K562 (cell line): ENCODE measurements around the gene ITPA. TPM values are rescaled to one million over a fixed set of nuclear protein-coding genes. Genes with fewer than 3 reads are reported as not detected.

ENCODE experiments used
- BHLHE40 ChIP-seq: IDR thresholded peaks from 2 replicates; pipeline ENCODE4 v1.6.1; 2011; ENCODE audit warnings: low read length, improper control_type of control experiment
- CREBBP ChIP-seq: IDR thresholded peaks from one replicate; pipeline ENCODE4 v1.6.1; 2012; ENCODE audit warnings: low read depth, mild to moderate bottlenecking, control low read depth, inconsistent platforms, low read length
- DPF2 ChIP-seq: fragments of 450-650 bp; IDR thresholded peaks from 2 replicates; pipeline ENCODE4 v1.6.1; 2016
- ETV6 ChIP-seq, 3 experiments: fragments of 150-350 bp in 1 of 3; sonication (generic) in 1 of 3; formaldehyde crosslinking in 1 of 3; IDR thresholded peaks; 2 replicates each; pipeline versions ENCODE4 v1.6.1 to v1.8.0; 2014 to 2022; ENCODE audit warnings: borderline replicate concordance in 2 of 3, low read depth in 2 of 3, antibody characterized with exemption in 1 of 3, low read length in 1 of 3, mild to moderate bottlenecking in 1 of 3, missing genetic modification reagents in 1 of 3
- FOSL1 ChIP-seq: fragments of 200-800 bp; sonication (Bioruptor generic); conservative IDR thresholded peaks from 2 replicates; pipeline ENCODE4 v1.6.1; 2016; ENCODE audit warnings: missing genetic modification characterization, missing compliant biosample characterization
- FOXA3 ChIP-seq, 2 experiments: fragments of 450-650 bp in 1 of 2; sonication (generic) in 1 of 2; formaldehyde crosslinking; IDR thresholded peaks in 1 of 2; conservative IDR thresholded peaks in 1 of 2; 2 replicates each; pipeline versions ENCODE4 v1.4.0 to v1.8.0; 2020 to 2022; ENCODE audit warnings: mild to moderate bottlenecking in 2 of 2, missing genetic modification reagents in 1 of 2
- LCOR ChIP-seq: sonication (generic); formaldehyde crosslinking; IDR thresholded peaks from 2 replicates; pipeline ENCODE4 v1.8.0; 2022; ENCODE audit warnings: mild to moderate bottlenecking, missing genetic modification reagents
- MAFK ChIP-seq: IDR thresholded peaks from 2 replicates; pipeline ENCODE4 v1.6.1; 2011; ENCODE audit warnings: low read length, improper control_type of control experiment
- NR3C1 ChIP-seq: sonication (generic); formaldehyde crosslinking; IDR thresholded peaks from 2 replicates; pipeline ENCODE4 v1.8.1; 2022; ENCODE audit warnings: missing genetic modification reagents
- TFAM ChIP-seq: fragments of 250-450 bp; sonication (Bioruptor Pico); conservative IDR thresholded peaks from 2 replicates; pipeline ENCODE4 v1.5.0; 2021; ENCODE audit warnings: mild to moderate bottlenecking, moderate library complexity
- ZKSCAN8 ChIP-seq: fragments of 200-800 bp; sonication (Bioruptor generic); IDR thresholded peaks from 2 replicates; pipeline ENCODE4 v1.6.1; 2016; ENCODE audit warnings: missing genetic modification characterization, missing compliant biosample characterization
- ZNF57 ChIP-seq: fragments of 450-650 bp; formaldehyde crosslinking; IDR thresholded peaks from 2 replicates; pipeline ENCODE4 v1.4.0; 2020; ENCODE audit warnings: mild to moderate bottlenecking, moderate library complexity
- polyA plus RNA-seq, 8 experiments: library from polyadenylated mRNA; depleted of rRNA in 4 of 8; stranded (reverse) in 5 of 8; unstranded in 3 of 8; fragments of >200 nt; fragmentation: Nextera tagmentation in 2 of 8; fragmentation: Illumina TruSeq in 1 of 8; extraction: Ambion mirVana in 2 of 8; extraction: Trizol in 1 of 8; gene quantifications; 2 replicates each; pipeline versions ENCODE4 v1.2.1 to v1.2.3, GENCODE V29; 2011 to 2014; ENCODE audit warnings: inconsistent platforms in 1 of 8, missing spikeins in 1 of 8
- total RNA-seq, 7 experiments: library from RNA; depleted of rRNA in 6 of 7; stranded (reverse); fragments of >200 nt in 6 of 7; fragmentation: Illumina TruSeq in 2 of 7; extraction: Trizol in 2 of 7; gene quantifications; 2 replicates each; pipeline versions ENCODE4 v1.2.1 to v1.2.3, GENCODE V29; 2011 to 2021; ENCODE audit warnings: low replicate concordance in 1 of 7
- TF ChIP-seq, protein P1 (sequence below): fragments of 250-450 bp; sonication (Bioruptor Pico); IDR thresholded peaks from 2 replicates; pipeline ENCODE4 v1.4.0; 2020; ENCODE audit warnings: mild to moderate bottlenecking, moderate library complexity
- TF ChIP-seq, protein P2 (sequence below), 2 experiments: fragments of 200-800 bp in 1 of 2; sonication (Bioruptor generic) in 1 of 2; sonication (generic) in 1 of 2; formaldehyde crosslinking in 1 of 2; IDR thresholded peaks in 1 of 2; conservative IDR thresholded peaks in 1 of 2; 2 replicates each; pipeline versions ENCODE4 v1.5.0 to v1.6.1; 2016 to 2020; ENCODE audit warnings: missing compliant biosample characterization in 1 of 2, missing genetic modification characterization in 1 of 2, missing genetic modification reagents in 1 of 2
- TF ChIP-seq, protein P3 (sequence below): fragments of 250-450 bp; sonication (Bioruptor Pico); IDR thresholded peaks from 2 replicates; pipeline ENCODE4 v1.5.0; 2022; ENCODE audit warnings: mild to moderate bottlenecking
- TF ChIP-seq, protein P4 (sequence below): fragments of 250-450 bp; sonication (Bioruptor Pico); IDR thresholded peaks from 2 replicates; pipeline ENCODE4 v1.4.0; 2020; ENCODE audit warnings: mild to moderate bottlenecking, moderate library complexity, borderline replicate concordance

The ITPA gene
- total and polyA plus RNA-seq, 9 of the 15 experiments (the other 6 are each of a cell fraction or from before 2014, with no cell fraction given) = 5.0 to 79.7 (median 36.7) TPM

DNA sequence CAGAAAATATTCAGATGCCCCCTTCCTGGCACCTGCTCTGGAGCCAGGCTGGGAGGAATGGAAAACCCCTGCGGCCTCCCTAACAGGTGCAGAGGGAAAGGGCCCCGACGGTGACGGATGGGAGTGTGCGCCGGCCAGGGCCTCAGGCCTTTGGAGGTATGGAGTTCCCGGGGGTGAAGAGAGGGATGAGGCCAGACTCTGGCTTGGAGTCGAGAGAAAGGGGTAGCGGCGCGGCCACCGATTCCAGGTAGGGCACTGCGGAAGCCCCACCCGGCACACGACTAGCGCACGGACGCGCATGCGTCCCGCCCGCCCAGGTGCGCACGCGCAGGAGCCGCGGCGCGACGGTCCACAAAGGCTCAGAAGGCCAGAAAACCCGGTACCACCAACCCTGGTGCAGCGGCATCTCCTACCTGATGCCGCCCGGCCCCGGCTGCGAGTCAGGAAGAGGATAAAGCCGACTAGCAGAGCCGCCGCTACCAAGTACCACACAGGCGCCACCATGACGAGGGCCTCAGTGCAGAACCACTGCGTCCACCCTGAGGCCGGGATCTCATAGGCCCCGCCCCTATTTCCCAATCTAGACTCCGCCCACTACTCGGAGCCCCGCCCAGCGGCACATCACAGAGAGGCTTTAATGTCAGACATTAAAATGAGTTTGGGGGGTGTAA, 5.0 kb upstream of the ITPA start, which contains the start of gene DDRGK1 (continued):
- TF ChIP-seq, protein P1, sequence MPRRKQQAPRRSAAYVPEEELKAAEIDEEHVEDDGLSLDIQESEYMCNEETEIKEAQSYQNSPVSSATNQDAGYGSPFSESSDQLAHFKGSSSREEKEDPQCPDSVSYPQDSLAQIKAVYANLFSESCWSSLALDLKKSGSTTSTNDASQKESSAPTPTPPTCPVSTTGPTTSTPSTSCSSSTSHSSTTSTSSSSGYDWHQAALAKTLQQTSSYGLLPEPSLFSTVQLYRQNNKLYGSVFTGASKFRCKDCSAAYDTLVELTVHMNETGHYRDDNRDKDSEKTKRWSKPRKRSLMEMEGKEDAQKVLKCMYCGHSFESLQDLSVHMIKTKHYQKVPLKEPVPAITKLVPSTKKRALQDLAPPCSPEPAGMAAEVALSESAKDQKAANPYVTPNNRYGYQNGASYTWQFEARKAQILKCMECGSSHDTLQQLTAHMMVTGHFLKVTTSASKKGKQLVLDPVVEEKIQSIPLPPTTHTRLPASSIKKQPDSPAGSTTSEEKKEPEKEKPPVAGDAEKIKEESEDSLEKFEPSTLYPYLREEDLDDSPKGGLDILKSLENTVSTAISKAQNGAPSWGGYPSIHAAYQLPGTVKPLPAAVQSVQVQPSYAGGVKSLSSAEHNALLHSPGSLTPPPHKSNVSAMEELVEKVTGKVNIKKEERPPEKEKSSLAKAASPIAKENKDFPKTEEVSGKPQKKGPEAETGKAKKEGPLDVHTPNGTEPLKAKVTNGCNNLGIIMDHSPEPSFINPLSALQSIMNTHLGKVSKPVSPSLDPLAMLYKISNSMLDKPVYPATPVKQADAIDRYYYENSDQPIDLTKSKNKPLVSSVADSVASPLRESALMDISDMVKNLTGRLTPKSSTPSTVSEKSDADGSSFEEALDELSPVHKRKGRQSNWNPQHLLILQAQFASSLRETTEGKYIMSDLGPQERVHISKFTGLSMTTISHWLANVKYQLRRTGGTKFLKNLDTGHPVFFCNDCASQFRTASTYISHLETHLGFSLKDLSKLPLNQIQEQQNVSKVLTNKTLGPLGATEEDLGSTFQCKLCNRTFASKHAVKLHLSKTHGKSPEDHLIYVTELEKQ (CRISPR knock-in tag) = no peak
- no peak for TF ChIP-seq DPF2
- no peak; the same call in 1 of the 2 replicates for TF ChIP-seq LCOR
- TF ChIP-seq NR3C1 (CRISPR knock-in tag) = no peak
- TF ChIP-seq FOXA3 (CRISPR knock-in tag; conservative IDR thresholded peaks at IDR 0.05 in 1 of 2, IDR thresholded peaks at IDR 0.05 in 1 of 2) = 0 out of 4 replicates have a peak, but pooled peaks of 1 of the 2 experiments have one; percentile 72
- no peak for TF ChIP-seq ZNF57
- no peak for TF ChIP-seq ETV6 (IDR thresholded peaks at IDR 0.05; ENCODE audit: borderline replicate concordance in 1 of 2, low read depth in 2 of 2, low read length in 1 of 2)
- no peak for TF ChIP-seq ETV6 (CRISPR knock-in tag; IDR thresholded peaks at IDR 0.05; ENCODE audit: borderline replicate concordance)
- TF ChIP-seq MAFK = no peak
- peak; percentile 84 for TF ChIP-seq BHLHE40
- TF ChIP-seq, protein P2, sequence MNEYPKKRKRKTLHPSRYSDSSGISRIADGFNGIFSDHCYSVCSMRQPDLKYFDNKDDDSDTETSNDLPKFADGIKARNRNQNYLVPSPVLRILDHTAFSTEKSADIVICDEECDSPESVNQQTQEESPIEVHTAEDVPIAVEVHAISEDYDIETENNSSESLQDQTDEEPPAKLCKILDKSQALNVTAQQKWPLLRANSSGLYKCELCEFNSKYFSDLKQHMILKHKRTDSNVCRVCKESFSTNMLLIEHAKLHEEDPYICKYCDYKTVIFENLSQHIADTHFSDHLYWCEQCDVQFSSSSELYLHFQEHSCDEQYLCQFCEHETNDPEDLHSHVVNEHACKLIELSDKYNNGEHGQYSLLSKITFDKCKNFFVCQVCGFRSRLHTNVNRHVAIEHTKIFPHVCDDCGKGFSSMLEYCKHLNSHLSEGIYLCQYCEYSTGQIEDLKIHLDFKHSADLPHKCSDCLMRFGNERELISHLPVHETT (CRISPR knock-in tag; conservative IDR thresholded peaks at IDR 0.05 in 1 of 2, IDR thresholded peaks at IDR 0.05 in 1 of 2) = no peak
- TF ChIP-seq, protein P3, sequence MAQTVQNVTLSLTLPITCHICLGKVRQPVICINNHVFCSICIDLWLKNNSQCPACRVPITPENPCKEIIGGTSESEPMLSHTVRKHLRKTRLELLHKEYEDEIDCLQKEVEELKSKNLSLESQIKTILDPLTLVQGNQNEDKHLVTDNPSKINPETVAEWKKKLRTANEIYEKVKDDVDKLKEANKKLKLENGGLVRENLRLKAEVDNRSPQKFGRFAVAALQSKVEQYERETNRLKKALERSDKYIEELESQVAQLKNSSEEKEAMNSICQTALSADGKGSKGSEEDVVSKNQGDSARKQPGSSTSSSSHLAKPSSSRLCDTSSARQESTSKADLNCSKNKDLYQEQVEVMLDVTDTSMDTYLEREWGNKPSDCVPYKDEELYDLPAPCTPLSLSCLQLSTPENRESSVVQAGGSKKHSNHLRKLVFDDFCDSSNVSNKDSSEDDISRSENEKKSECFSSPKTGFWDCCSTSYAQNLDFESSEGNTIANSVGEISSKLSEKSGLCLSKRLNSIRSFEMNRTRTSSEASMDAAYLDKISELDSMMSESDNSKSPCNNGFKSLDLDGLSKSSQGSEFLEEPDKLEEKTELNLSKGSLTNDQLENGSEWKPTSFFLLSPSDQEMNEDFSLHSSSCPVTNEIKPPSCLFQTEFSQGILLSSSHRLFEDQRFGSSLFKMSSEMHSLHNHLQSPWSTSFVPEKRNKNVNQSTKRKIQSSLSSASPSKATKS (CRISPR knock-in tag) = no peak
- no peak for TF ChIP-seq FOSL1 (tag)
- TF ChIP-seq ZKSCAN8 (CRISPR knock-in tag) = no peak
- no peak for TF ChIP-seq CREBBP
- TF ChIP-seq, protein P4, sequence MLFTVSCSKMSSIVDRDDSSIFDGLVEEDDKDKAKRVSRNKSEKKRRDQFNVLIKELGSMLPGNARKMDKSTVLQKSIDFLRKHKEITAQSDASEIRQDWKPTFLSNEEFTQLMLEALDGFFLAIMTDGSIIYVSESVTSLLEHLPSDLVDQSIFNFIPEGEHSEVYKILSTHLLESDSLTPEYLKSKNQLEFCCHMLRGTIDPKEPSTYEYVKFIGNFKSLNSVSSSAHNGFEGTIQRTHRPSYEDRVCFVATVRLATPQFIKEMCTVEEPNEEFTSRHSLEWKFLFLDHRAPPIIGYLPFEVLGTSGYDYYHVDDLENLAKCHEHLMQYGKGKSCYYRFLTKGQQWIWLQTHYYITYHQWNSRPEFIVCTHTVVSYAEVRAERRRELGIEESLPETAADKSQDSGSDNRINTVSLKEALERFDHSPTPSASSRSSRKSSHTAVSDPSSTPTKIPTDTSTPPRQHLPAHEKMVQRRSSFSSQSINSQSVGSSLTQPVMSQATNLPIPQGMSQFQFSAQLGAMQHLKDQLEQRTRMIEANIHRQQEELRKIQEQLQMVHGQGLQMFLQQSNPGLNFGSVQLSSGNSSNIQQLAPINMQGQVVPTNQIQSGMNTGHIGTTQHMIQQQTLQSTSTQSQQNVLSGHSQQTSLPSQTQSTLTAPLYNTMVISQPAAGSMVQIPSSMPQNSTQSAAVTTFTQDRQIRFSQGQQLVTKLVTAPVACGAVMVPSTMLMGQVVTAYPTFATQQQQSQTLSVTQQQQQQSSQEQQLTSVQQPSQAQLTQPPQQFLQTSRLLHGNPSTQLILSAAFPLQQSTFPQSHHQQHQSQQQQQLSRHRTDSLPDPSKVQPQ (CRISPR knock-in tag) = no peak
- TF ChIP-seq TFAM (CRISPR knock-in tag) = no peak
